ENCODE measurements around the gene TNNT1.

DNA sequence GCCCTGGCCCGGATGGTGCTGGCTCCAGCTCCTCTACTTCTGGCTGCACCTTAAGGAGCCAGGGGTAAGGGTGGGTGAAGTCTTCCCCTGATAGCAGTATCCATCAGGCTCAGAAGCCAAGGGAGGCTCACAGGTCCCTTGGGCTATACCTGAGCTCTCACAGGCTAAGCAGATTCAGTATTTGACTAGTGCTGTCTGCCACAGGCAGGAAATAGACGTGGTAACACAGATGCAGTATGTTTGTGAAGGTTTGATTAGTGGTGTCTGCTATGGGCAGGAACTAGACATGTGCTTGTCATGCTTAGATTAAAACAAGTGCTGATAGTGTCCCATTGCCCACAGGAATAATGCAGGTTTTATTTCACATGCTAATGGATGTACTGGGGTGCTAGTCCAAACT, 27.1 kb upstream of the TNNT1 start:
- TF ChIP-seq, protein P1, sequence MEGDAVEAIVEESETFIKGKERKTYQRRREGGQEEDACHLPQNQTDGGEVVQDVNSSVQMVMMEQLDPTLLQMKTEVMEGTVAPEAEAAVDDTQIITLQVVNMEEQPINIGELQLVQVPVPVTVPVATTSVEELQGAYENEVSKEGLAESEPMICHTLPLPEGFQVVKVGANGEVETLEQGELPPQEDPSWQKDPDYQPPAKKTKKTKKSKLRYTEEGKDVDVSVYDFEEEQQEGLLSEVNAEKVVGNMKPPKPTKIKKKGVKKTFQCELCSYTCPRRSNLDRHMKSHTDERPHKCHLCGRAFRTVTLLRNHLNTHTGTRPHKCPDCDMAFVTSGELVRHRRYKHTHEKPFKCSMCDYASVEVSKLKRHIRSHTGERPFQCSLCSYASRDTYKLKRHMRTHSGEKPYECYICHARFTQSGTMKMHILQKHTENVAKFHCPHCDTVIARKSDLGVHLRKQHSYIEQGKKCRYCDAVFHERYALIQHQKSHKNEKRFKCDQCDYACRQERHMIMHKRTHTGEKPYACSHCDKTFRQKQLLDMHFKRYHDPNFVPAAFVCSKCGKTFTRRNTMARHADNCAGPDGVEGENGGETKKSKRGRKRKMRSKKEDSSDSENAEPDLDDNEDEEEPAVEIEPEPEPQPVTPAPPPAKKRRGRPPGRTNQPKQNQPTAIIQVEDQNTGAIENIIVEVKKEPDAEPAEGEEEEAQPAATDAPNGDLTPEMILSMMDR (conservative IDR thresholded peaks at IDR 0.05; ENCODE audit: low read length), result no peak
- no peak for TF ChIP-seq EZH2phosphoT487 (IDR thresholded peaks at IDR 0.05; ENCODE audit: borderline replicate concordance)

Data from Loucy (cell line).